Panc1 (cell line): ENCODE data around the gene AAMDC. TPM values are rescaled to one million over a fixed set of nuclear protein-coding genes. Genes with fewer than 3 reads are reported as not detected.

Experiments used
- ATAC-seq: fragments of 200-7000 bp; cut with Tn5 transposase; 2 replicates; pipeline ENCODE4 v1.9.1; 2020; ENCODE audit warnings: mild to moderate bottlenecking, moderate library complexity
- BruUV-seq: library from RNA; stranded (reverse); fragments of 400-500 nt; replicated peaks from 2 replicates; lab custom pipeline; 2021; lab: Mats Ljungman, UMichigan
- CTCF ChIA-PET: fragments of 300-600 bp; sonication (Branson Sonifier 250); formaldehyde crosslinking; loops from one replicate; lab custom pipeline; 2022; ENCODE audit warnings: antibody characterized with exemption; lab: Charles Lee
- POLR2A ChIA-PET: fragments of 300-600 bp; sonication (Branson Sonifier 250); formaldehyde crosslinking; loops from one replicate; lab custom pipeline; 2022; ENCODE audit warnings: antibody characterized with exemption; lab: Charles Lee
- DNase-seq: peaks from one replicate; pipeline ENCODE4 v3.0.0-alpha.2; 2010; ENCODE audit warnings: low read depth, low spot score
- H3K27ac ChIP-seq: 2 replicates; pipeline ENCODE4 v1.5.1; 2011; ENCODE audit warnings: mild to moderate bottlenecking, low read length, inconsistent platforms
- H3K27me3 ChIP-seq: fragments of 200-500 bp; sonication (Bioruptor generic); 2 replicates; pipeline ENCODE4 v1.6.0; 2014; ENCODE audit warnings: low read length, inconsistent platforms; ENCODE audit not compliant: control insufficient read depth, insufficient read depth
- H3K36me3 ChIP-seq: fragments of 200-500 bp; sonication (Bioruptor generic); 2 replicates; pipeline ENCODE4 v1.5.1; 2014; ENCODE audit warnings: inconsistent platforms, mild to moderate bottlenecking, low read length, moderate library complexity; ENCODE audit not compliant: control insufficient read depth, insufficient read depth
- H3K4me1 ChIP-seq: 2 replicates; pipeline ENCODE4 v1.5.1; 2011; ENCODE audit warnings: inconsistent platforms, mild to moderate bottlenecking, low read length, moderate library complexity; ENCODE audit not compliant: control insufficient read depth, insufficient read depth
- H3K4me3 ChIP-seq, 2 experiments: 2 replicates each; pipeline ENCODE4 v1.5.1; 2011 to 2012; ENCODE audit warnings: low read depth in 2 of 2, low read length in 2 of 2, mild to moderate bottlenecking in 2 of 2, inconsistent platforms in 1 of 2, moderate library complexity in 1 of 2
- H3K9me3 ChIP-seq: fragments of 200-500 bp; sonication (Bioruptor generic); 2 replicates; pipeline ENCODE4 v1.5.1; 2014; ENCODE audit warnings: low read depth, mild to moderate bottlenecking, inconsistent platforms, low read length, moderate library complexity; ENCODE audit not compliant: control insufficient read depth, insufficient read depth
- POLR2AphosphoS5 ChIP-seq: IDR thresholded peaks from 2 replicates; pipeline ENCODE4 v1.6.1; 2012; ENCODE audit warnings: mild to moderate bottlenecking, low read depth, low read length, moderate library complexity
- SIN3A ChIP-seq: IDR thresholded peaks from 2 replicates; pipeline ENCODE4 v1.6.1; 2012; ENCODE audit warnings: low read depth, mild to moderate bottlenecking, low read length, moderate library complexity, borderline replicate concordance; ENCODE audit not compliant: insufficient read depth
- TCF7L2 ChIP-seq: IDR thresholded peaks from 2 replicates; pipeline ENCODE4 v1.6.1; 2011; ENCODE audit warnings: mild to moderate bottlenecking, low read depth, low read length, inconsistent platforms
- in situ Hi-C: cut with HindIII; loops from 2 replicates; pipeline ENCODE4 v1.10.0; 2016; ENCODE audit warnings: low sequenced_read_pairs, low pct_unique_long_range_greater_than_20kb
- intact Hi-C: fragments of 100-400 bp; cut with micrococcal nuclease; formaldehyde crosslinking; loops from one replicate; pipeline ENCODE4 v1.10.0; 2022; ENCODE audit not compliant: unreplicated experiment
- total RNA-seq: library from RNA; stranded (reverse); gene quantifications from one replicate; pipeline ENCODE4 v1.2.1, GENCODE V29; 2021; ENCODE audit not compliant: unreplicated experiment
- TF ChIP-seq, protein P1 (sequence below), 2 experiments: IDR thresholded peaks; 2 replicates each; pipeline ENCODE4 v1.6.1; 2011 to 2012; ENCODE audit warnings: low read depth in 2 of 2, control low read depth in 1 of 2, low read length in 1 of 2, mild to moderate bottlenecking in 1 of 2, moderate library complexity in 1 of 2; ENCODE audit not compliant: insufficient read depth in 1 of 2
- TF ChIP-seq, protein P2 (sequence below): fragments of 450-650 bp; IDR thresholded peaks from 2 replicates; pipeline ENCODE4 v1.5.1; 2017; ENCODE audit warnings: mild to moderate bottlenecking

Gene AAMDC
- total RNA-seq, 1 experiment from 2014 or later: 52.7 TPM

DNA sequence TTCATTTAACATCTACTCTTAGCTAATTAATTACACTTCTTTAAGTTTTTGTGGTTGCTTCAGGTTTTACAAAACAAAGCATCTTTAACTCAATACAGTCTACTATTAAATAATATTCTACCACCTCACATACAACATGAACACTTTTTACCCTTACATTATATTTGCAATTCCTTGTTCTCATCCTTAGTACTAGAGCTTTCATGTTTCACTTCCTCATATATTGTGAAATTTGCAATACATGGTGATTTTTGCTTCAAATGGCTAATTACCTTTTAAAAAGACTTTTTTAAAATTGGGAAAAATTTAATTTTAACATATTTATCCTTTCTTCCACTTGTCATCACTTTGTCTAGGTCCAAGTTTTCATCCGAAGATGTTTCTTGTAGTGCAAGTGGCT lies 37.9 kb upstream of the AAMDC start:
- in situ Hi-C loops (no loop called here), intact Hi-C loops (no loop called here)
- Histone ChIP-seq H3K36me3 (no peaks in the 10 kb centered on the region), H3K4me3 (no peak overlapping the region), H3K27me3 (no peaks in the 10 kb centered on the region), H3K4me1 (peaks cover 6% of the 10 kb centered on the region; the same call in 1 of the 2 replicates), H3K27ac (no peak overlapping the region), H3K9me3 (no peaks in the 10 kb centered on the region)
- TF ChIP-seq TCF7L2: no peak
- TF ChIP-seq, protein P1, sequence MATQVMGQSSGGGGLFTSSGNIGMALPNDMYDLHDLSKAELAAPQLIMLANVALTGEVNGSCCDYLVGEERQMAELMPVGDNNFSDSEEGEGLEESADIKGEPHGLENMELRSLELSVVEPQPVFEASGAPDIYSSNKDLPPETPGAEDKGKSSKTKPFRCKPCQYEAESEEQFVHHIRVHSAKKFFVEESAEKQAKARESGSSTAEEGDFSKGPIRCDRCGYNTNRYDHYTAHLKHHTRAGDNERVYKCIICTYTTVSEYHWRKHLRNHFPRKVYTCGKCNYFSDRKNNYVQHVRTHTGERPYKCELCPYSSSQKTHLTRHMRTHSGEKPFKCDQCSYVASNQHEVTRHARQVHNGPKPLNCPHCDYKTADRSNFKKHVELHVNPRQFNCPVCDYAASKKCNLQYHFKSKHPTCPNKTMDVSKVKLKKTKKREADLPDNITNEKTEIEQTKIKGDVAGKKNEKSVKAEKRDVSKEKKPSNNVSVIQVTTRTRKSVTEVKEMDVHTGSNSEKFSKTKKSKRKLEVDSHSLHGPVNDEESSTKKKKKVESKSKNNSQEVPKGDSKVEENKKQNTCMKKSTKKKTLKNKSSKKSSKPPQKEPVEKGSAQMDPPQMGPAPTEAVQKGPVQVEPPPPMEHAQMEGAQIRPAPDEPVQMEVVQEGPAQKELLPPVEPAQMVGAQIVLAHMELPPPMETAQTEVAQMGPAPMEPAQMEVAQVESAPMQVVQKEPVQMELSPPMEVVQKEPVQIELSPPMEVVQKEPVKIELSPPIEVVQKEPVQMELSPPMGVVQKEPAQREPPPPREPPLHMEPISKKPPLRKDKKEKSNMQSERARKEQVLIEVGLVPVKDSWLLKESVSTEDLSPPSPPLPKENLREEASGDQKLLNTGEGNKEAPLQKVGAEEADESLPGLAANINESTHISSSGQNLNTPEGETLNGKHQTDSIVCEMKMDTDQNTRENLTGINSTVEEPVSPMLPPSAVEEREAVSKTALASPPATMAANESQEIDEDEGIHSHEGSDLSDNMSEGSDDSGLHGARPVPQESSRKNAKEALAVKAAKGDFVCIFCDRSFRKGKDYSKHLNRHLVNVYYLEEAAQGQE (IDR thresholded peaks at IDR 0.05; ENCODE audit: insufficient read depth in 1 of 2, low read depth in 2 of 2, low read length in 1 of 2): no peak
- TF ChIP-seq POLR2AphosphoS5: no peak
- TF ChIP-seq, protein P2, sequence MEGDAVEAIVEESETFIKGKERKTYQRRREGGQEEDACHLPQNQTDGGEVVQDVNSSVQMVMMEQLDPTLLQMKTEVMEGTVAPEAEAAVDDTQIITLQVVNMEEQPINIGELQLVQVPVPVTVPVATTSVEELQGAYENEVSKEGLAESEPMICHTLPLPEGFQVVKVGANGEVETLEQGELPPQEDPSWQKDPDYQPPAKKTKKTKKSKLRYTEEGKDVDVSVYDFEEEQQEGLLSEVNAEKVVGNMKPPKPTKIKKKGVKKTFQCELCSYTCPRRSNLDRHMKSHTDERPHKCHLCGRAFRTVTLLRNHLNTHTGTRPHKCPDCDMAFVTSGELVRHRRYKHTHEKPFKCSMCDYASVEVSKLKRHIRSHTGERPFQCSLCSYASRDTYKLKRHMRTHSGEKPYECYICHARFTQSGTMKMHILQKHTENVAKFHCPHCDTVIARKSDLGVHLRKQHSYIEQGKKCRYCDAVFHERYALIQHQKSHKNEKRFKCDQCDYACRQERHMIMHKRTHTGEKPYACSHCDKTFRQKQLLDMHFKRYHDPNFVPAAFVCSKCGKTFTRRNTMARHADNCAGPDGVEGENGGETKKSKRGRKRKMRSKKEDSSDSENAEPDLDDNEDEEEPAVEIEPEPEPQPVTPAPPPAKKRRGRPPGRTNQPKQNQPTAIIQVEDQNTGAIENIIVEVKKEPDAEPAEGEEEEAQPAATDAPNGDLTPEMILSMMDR: no peak
- no peak for TF ChIP-seq SIN3A
- no peak for DNase-seq
- POLR2A ChIA-PET: no interaction called here
- CTCF ChIA-PET: no interaction called here
- BruUV-seq: no TSS peak
- ATAC-seq: no peak

DNA sequence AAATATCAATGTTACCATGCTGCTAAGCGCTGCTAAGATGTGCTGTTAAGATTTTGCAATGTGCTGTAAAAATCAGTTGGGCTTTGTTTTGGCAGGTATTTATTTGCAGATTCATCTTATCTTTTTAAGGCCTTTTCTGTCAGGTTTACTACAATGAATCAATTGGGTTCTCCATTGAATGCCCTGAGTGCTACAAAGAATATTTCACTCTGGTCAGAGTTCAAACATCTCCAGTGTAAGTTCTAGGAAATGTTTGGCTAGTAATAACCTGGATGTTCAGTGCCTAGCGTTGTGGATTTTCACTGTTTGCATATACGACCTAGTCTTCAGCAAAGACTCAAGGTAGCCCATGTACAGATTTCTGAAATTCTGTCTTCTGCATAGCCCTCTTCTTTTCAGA lies 36.4 kb upstream of the AAMDC start:
- no peak for ATAC-seq
- H3K9me3 ChIP-seq: no peaks in the 10 kb centered on the region
- intact Hi-C loops: no loop called here
- no peak overlapping the region for H3K27ac ChIP-seq
- no peak for DNase-seq
- no TSS peak for BruUV-seq
- no peaks in the 10 kb centered on the region for H3K36me3 ChIP-seq
- in situ Hi-C loops: no loop called here
- no peak overlapping the region for H3K4me3 ChIP-seq
- CTCF ChIA-PET: no interaction called here
- H3K4me1 ChIP-seq: no peaks in the 10 kb centered on the region; the same call in 1 of the 2 replicates
- TF ChIP-seq TCF7L2 (no peak), SIN3A (no peak), POLR2AphosphoS5 (no peak)
- TF ChIP-seq, protein P2: no peak
- TF ChIP-seq, protein P1 (IDR thresholded peaks at IDR 0.05; ENCODE audit: insufficient read depth in 1 of 2, low read depth in 2 of 2, low read length in 1 of 2): no peak
- POLR2A ChIA-PET: no interaction called here
- no peaks in the 10 kb centered on the region for H3K27me3 ChIP-seq
